ENCODE data around the gene ELMO2.

ELMO2 gene

GRCh38 chr20:46416421-46416820 lies 10.0 kb upstream of the ELMO2 start (continued):
- TF ChIP-seq ZNF76 (tag by site-specific recombination; IDR thresholded peaks at IDR 0.05; ENCODE audit: borderline replicate concordance, low read depth) (no peak), ZNF223 (tag by site-specific recombination; IDR thresholded peaks at IDR 0.05) (no peak), ZNF146 (tag by site-specific recombination; IDR thresholded peaks at IDR 0.05) (no peak), ZNF530 (tag by site-specific recombination; IDR thresholded peaks at IDR 0.05; ENCODE audit: low read depth) (no peak), KLF8 (tag by site-specific recombination; IDR thresholded peaks at IDR 0.05) (no peak), ZNF114 (tag by site-specific recombination; IDR thresholded peaks at IDR 0.05) (no peak), ZNF24 (tag by site-specific recombination; IDR thresholded peaks at IDR 0.05) (no peak)
- TF ChIP-seq, protein P1, sequence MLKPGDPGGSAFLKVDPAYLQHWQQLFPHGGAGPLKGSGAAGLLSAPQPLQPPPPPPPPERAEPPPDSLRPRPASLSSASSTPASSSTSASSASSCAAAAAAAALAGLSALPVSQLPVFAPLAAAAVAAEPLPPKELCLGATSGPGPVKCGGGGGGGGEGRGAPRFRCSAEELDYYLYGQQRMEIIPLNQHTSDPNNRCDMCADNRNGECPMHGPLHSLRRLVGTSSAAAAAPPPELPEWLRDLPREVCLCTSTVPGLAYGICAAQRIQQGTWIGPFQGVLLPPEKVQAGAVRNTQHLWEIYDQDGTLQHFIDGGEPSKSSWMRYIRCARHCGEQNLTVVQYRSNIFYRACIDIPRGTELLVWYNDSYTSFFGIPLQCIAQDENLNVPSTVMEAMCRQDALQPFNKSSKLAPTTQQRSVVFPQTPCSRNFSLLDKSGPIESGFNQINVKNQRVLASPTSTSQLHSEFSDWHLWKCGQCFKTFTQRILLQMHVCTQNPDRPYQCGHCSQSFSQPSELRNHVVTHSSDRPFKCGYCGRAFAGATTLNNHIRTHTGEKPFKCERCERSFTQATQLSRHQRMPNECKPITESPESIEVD (tag by site-specific recombination; IDR thresholded peaks at IDR 0.05): no peak
- TF ChIP-seq, protein P2, sequence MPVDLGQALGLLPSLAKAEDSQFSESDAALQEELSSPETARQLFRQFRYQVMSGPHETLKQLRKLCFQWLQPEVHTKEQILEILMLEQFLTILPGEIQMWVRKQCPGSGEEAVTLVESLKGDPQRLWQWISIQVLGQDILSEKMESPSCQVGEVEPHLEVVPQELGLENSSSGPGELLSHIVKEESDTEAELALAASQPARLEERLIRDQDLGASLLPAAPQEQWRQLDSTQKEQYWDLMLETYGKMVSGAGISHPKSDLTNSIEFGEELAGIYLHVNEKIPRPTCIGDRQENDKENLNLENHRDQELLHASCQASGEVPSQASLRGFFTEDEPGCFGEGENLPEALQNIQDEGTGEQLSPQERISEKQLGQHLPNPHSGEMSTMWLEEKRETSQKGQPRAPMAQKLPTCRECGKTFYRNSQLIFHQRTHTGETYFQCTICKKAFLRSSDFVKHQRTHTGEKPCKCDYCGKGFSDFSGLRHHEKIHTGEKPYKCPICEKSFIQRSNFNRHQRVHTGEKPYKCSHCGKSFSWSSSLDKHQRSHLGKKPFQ (tag by site-specific recombination; IDR thresholded peaks at IDR 0.05): no peak

GRCh38 chr20:46415773-46416172 lies 9.4 kb upstream of the ELMO2 start:
- H3K36me3 ChIP-seq (ENCODE audit: control insufficient read depth in 2 of 2, insufficient read depth in 1 of 2, low read length in 2 of 2): no peaks in the 10 kb centered on the region
- H3K9me3 ChIP-seq (ENCODE audit: control insufficient read depth, insufficient read depth, low read depth, low read length): no peaks in the 10 kb centered on the region
- H3K27ac ChIP-seq (ENCODE audit: extremely low read depth, low read depth, low read length): no peak overlapping the region
- no peaks in the 10 kb centered on the region for H3K4me1 ChIP-seq (ENCODE audit: control insufficient read depth, insufficient read depth, low read length)
- H3K4me3 ChIP-seq (ENCODE audit: low read depth, low read length): no peak overlapping the region
- TF ChIP-seq ZNF138 (tag by site-specific recombination; IDR thresholded peaks at IDR 0.05; ENCODE audit: borderline replicate concordance) (no peak), ZBTB8A (tag by site-specific recombination; IDR thresholded peaks at IDR 0.05) (no peak), ZNF221 (tag by site-specific recombination; IDR thresholded peaks at IDR 0.05; ENCODE audit: borderline replicate concordance) (no peak), ZBTB6 (tag by site-specific recombination; IDR thresholded peaks at IDR 0.05) (no peak), ZNF791 (tag by site-specific recombination; IDR thresholded peaks at IDR 0.05) (no peak), ZNF398 (tag by site-specific recombination; IDR thresholded peaks at IDR 0.05) (no peak), ZNF521 (tag by site-specific recombination; IDR thresholded peaks at IDR 0.05) (no peak), ZSCAN23 (tag by site-specific recombination; IDR thresholded peaks at IDR 0.05) (no peak), ZBTB21 (tag by site-specific recombination; IDR thresholded peaks at IDR 0.05) (no peak)
- ChIA-PET CTCF (interaction anchor here (0.7 to 1.0 kb wide), 2 partner anchors 283 to 403 kb away, joined by 3 read pairs; no protein-coding TSS in a partner anchor), POLR2A (interaction anchor here (1.2 kb wide), 1 partner anchor 9 kb away, joined by 3 read pairs; the partner anchor contains the start of gene ELMO2)

DNA sequence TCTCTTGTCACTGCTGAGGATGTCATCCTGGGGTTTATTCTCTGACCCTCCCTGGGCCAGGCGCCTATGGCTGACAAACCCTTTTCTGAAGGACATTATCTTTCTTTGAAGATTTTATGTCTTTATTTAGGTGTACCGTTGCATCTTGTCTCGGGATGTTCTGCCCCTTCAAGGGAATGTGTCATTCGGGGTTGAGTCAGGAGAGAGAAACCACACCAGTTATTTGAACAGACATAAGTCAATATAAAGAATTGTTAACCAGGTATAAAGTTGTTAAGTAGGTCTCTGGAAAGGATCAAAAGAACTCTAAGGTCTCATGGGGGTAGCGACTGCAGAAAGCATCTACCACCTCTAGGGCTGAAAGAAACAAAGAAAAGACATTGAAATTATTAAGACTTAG lies 8.2 kb upstream of the ELMO2 start:
- CTCF ChIA-PET: interaction anchor here (0.6 to 1.0 kb wide), 2 partner anchors 382 to 401 kb away, joined by 3 to 5 read pairs; no protein-coding TSS in a partner anchor
- Histone ChIP-seq H3K27ac (ENCODE audit: extremely low read depth, low read depth, low read length) (no peak overlapping the region), H3K4me1 (ENCODE audit: control insufficient read depth, insufficient read depth, low read length) (no peaks in the 10 kb centered on the region), H3K4me3 (ENCODE audit: low read depth, low read length) (no peak overlapping the region), H3K9me3 (ENCODE audit: control insufficient read depth, insufficient read depth, low read depth, low read length) (no peaks in the 10 kb centered on the region), H3K36me3 (ENCODE audit: control insufficient read depth in 2 of 2, insufficient read depth in 1 of 2, low read length in 2 of 2) (no peaks in the 10 kb centered on the region)
- POLR2A ChIA-PET: interaction anchor here (1.2 kb wide), 1 partner anchor 8 kb away, joined by 3 read pairs; the partner anchor contains the start of gene ELMO2
- TF ChIP-seq, protein P3, sequence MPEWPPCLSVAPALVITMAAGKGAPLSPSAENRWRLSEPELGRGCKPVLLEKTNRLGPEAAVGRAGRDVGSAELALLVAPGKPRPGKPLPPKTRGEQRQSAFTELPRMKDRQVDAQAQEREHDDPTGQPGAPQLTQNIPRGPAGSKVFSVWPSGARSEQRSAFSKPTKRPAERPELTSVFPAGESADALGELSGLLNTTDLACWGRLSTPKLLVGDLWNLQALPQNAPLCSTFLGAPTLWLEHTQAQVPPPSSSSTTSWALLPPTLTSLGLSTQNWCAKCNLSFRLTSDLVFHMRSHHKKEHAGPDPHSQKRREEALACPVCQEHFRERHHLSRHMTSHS (tag by site-specific recombination; IDR thresholded peaks at IDR 0.05): no peak
- no peak for TF ChIP-seq ZNF777 (tag by site-specific recombination; IDR thresholded peaks at IDR 0.05; ENCODE audit: borderline replicate concordance)
- TF ChIP-seq, protein P4, sequence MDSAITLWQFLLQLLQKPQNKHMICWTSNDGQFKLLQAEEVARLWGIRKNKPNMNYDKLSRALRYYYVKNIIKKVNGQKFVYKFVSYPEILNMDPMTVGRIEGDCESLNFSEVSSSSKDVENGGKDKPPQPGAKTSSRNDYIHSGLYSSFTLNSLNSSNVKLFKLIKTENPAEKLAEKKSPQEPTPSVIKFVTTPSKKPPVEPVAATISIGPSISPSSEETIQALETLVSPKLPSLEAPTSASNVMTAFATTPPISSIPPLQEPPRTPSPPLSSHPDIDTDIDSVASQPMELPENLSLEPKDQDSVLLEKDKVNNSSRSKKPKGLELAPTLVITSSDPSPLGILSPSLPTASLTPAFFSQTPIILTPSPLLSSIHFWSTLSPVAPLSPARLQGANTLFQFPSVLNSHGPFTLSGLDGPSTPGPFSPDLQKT (IDR thresholded peaks at IDR 0.05; ENCODE audit: borderline replicate concordance, low read depth, low read length): no peak

Measured in HEK293 (cell line).